ENCODE data around the gene SEC61A2.

The SEC61A2 gene

GRCh38 chr10:12200850-12201249 lies 71.4 kb downstream of the SEC61A2 start:
- DNase-seq, result no peak

GRCh38 chr10:12201543-12201942 lies 72.1 kb downstream of the SEC61A2 start:
- DNase-seq, result no peak

- DNase-seq, result no peak
Measured at GRCh38 chr10:12202226-12202625, 72.7 kb downstream of the SEC61A2 start.

- no peak for DNase-seq
Measured at GRCh38 chr10:12205082-12205481, 75.6 kb downstream of the SEC61A2 start.

GRCh38 chr10:12207114-12207513 lies 77.6 kb downstream of the SEC61A2 start:
- DNase-seq, result no peak

- no peak for DNase-seq
Measured at GRCh38 chr10:12208460-12208859, 79.0 kb downstream of the SEC61A2 start.

- no peak for DNase-seq
Measured at GRCh38 chr10:12212454-12212853, 83.0 kb downstream of the SEC61A2 start.

GRCh38 chr10:12213621-12214020 lies 84.1 kb downstream of the SEC61A2 start:
- no peak for DNase-seq

GRCh38 chr10:12214093-12214492 lies 84.6 kb downstream of the SEC61A2 start:
- no peak for DNase-seq

GRCh38 chr10:12214763-12215218 lies 85.3 kb downstream of the SEC61A2 start:
- no peak for DNase-seq

Measured in activated CD4-positive, alpha-beta T cell treated with anti-CD3 and anti-CD28 coated beads for 1 hour (primary cell).